ENCODE measurements around the gene AGTRAP. TPM values are rescaled to one million over a fixed set of nuclear protein-coding genes. Genes with fewer than 3 reads are reported as not detected.

AGTRAP gene
- total and polyA plus RNA-seq, 3 donors from 2014 or later, result 49.2 to 75.3 (median 64.1) TPM

DNA sequence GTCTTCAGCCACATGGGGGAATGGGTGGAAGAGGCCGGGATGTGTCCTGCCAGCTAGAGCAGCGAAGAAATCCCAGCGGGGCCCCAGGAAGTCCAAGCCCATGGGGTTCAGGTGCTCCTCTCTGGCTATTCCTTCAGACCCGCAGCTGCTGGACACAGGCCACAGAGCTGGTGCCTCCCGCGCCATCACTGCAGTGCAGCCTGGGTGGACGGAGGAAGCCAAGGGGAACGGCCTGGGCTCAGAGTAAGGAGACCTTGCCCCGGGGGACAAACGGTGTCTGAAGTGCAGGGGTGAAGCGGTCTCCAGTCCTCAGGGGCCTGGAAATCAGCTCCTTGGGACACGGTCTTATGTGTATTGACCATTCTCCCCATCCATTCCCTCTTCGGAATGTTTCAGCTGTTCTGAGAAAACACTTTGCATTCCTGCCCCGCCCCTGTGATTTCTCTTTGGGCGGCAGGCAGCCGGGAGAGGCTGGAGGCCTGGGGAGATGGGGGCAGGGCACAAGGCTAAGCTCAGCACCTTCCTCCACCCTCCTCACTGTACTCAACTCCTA is 51.4 kb downstream of the AGTRAP start:
- H3K9me3 ChIP-seq, result no peaks in the 10 kb centered on the region
- peaks cover 60% of the 10 kb centered on the region for H3K4me1 ChIP-seq
- H3K27me3 ChIP-seq, result no peaks in the 10 kb centered on the region
- peak; percentile 72 for DNase-seq
- no peak overlapping the region for H3K4me3 ChIP-seq
- WGBS, 2 donors, result 30 to 47% methylated on average over 13 to 16 of the region's 16 CpGs
- intact Hi-C loops (cut with DNase I; ENCODE audit: low total_unique reads), result no loop called here
- peak overlapping the region; percentile 96 for H3K27ac ChIP-seq
- TF ChIP-seq POLR2A (IDR thresholded peaks at IDR 0.05), result no peak
- TF ChIP-seq, protein P1, sequence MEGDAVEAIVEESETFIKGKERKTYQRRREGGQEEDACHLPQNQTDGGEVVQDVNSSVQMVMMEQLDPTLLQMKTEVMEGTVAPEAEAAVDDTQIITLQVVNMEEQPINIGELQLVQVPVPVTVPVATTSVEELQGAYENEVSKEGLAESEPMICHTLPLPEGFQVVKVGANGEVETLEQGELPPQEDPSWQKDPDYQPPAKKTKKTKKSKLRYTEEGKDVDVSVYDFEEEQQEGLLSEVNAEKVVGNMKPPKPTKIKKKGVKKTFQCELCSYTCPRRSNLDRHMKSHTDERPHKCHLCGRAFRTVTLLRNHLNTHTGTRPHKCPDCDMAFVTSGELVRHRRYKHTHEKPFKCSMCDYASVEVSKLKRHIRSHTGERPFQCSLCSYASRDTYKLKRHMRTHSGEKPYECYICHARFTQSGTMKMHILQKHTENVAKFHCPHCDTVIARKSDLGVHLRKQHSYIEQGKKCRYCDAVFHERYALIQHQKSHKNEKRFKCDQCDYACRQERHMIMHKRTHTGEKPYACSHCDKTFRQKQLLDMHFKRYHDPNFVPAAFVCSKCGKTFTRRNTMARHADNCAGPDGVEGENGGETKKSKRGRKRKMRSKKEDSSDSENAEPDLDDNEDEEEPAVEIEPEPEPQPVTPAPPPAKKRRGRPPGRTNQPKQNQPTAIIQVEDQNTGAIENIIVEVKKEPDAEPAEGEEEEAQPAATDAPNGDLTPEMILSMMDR (IDR thresholded peaks at IDR 0.05), result no peak
- no peaks in the 10 kb centered on the region for H3K36me3 ChIP-seq (ENCODE audit: low read depth, missing control alignments)

DNA sequence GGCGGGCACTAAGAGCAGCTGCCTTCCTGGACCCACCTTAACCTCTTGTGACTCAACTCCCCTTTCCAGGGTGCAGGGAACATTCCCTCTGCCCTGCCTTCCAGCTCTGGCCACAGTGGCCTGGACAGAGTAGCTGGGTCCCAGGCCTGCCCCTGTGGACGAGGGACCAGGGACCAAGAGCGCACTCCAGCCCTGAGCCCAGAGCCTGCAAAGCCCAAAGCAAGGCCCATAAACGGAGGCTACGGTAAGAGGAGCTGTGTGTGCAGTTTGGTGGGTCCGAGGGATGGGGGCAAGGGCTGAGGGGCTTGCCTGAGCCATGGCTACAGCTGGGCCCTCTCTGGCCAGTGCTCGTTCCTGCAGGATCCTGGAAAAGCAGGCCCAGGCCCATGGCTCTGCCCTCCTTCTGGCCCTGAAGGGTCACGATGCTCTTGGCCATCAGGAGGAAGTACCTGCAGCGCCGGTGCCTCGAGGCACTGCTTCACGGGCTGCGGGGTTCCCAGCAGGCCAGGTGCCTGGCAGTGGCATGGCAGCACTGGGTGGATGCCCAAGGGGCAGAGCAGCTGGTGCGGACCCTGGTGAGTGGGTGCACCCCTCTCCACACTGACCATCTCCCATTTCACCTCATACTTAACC is 52.0 kb downstream of the AGTRAP start:
- TF ChIP-seq POLR2A (IDR thresholded peaks at IDR 0.05), result no peak
- TF ChIP-seq, protein P1 (IDR thresholded peaks at IDR 0.05), result no peak
- Histone ChIP-seq H3K27ac (peak overlapping the region; percentile 96), H3K27me3 (no peaks in the 10 kb centered on the region), H3K4me1 (peaks cover 60% of the 10 kb centered on the region), H3K4me3 (no peak overlapping the region), H3K36me3 (ENCODE audit: low read depth, missing control alignments) (no peaks in the 10 kb centered on the region), H3K9me3 (no peaks in the 10 kb centered on the region)
- WGBS, 2 donors, result 69 to 75% methylated on average over 2 to 14 of the region's 14 CpGs
- DNase-seq, result no peak
- intact Hi-C loops (cut with DNase I; ENCODE audit: low total_unique reads), result no loop called here

DNA sequence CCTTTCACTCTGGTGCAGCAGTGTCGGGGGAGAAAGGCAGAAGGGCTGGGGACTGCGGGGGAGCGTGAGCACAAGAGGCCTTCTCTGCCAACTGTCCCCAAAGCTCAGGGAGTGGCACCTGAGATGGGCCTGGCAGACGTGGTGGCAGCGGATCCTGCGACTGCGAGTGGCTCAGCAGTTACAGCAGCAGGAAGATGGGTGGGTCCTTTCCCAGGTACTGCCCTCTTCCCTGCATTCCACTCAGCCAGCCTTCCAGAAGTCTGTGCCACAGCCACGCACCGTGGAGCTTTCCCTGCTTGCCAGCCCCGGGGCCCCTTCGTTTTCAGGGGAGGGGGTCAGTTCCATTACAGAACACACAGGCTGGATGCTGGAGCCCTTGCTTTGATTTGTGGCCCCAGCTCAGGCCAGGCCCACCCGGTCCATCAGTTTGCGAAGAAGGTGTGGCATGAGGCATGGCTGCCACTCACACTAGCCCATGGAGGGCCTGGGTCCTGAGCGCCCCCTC is 52.7 kb downstream of the AGTRAP start:
- no peak for TF ChIP-seq POLR2A (IDR thresholded peaks at IDR 0.05)
- TF ChIP-seq, protein P1 (IDR thresholded peaks at IDR 0.05), result no peak
- no peaks in the 10 kb centered on the region for H3K36me3 ChIP-seq (ENCODE audit: low read depth, missing control alignments)
- 88 to 91% methylated on average over 11 to 14 of the region's 14 CpGs for WGBS, 2 donors
- intact Hi-C loops (cut with DNase I; ENCODE audit: low total_unique reads), result no loop called here
- peaks cover 60% of the 10 kb centered on the region for H3K4me1 ChIP-seq
- DNase-seq, result no peak
- H3K27me3 ChIP-seq, result no peaks in the 10 kb centered on the region
- H3K27ac ChIP-seq, result peak overlapping the region; percentile 96
- H3K9me3 ChIP-seq, result no peaks in the 10 kb centered on the region
- no peak overlapping the region for H3K4me3 ChIP-seq

DNA sequence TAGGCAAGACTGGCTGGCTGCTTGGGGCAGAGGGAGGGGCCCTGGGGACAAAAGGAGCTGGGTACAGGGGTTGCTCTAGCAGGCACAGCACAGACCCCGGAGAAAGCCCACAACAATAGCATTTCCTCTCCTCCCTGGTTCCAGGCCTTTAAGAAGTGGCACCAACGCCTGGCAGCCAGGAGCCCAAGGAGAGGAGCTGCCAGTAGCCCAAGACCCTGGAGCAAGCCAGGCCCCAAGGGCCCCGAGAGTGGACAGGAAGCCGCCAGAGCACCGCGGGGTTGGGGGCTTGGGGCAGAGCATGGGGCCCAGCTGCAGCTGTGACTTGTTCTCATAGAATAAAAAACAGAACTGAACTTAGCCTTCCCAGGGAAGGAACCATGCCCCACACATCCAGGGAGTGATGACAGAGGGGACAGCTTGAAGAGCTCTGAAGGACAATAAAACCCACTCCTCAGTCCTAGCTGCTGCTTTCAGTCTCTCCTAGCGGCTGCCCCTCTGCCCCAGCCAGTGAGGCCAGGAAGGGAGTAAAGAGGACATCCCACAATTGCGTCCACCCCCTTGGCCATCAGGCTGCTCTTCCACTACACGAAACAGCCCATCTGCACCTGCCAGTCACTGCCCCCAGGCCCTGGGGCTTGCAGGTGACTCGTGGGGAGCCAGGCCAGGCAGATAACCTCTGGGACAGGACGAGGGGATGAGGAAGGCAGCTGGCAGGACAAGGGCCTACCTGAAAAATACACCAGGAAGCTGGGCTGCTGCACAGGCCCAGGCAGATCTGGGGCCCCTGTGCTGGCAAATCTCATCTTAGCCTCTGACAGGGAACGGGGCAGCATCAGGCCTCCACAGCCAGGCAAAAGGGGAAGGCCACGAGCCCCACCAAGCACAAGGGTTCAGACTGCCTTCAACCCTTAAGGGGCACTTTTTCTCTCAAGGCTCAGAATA is 53.5 kb downstream of the AGTRAP start:
- intact Hi-C loops (cut with DNase I; ENCODE audit: low total_unique reads), result no loop called here

More for the DNA sequence above, 53.5 kb downstream of the AGTRAP start:
- Histone ChIP-seq H3K4me1 (peaks cover 59% of the 10 kb centered on the region), H3K36me3 (ENCODE audit: low read depth, missing control alignments) (no peaks in the 10 kb centered on the region), H3K9me3 (no peaks in the 10 kb centered on the region), H3K4me3 (no peak overlapping the region), H3K27ac (peak overlapping the region; percentile 96), H3K27me3 (no peaks in the 10 kb centered on the region)
- no peak for TF ChIP-seq POLR2A (IDR thresholded peaks at IDR 0.05)
- TF ChIP-seq, protein P1 (IDR thresholded peaks at IDR 0.05), result no peak
- DNase-seq, result no peak
- WGBS, 2 donors, result 79 to 83% methylated on average over 1 to 13 of the region's 13 CpGs
